KMS-11 (cell line): ENCODE measurements around the gene TFB2M.

Source experiments
- H2AFZ ChIP-seq: fragments of 200-600 bp; sonication (generic); 2 replicates; pipeline ENCODE4 v1.6.1; 2016; ENCODE audit warnings: antibody characterized with exemption, mixed run types, low read depth
- H3K27ac ChIP-seq: fragments of 200-600 bp; sonication (generic); 2 replicates; pipeline ENCODE4 v1.6.1; 2016; ENCODE audit warnings: mild to moderate bottlenecking, mixed run types
- H3K27me3 ChIP-seq: fragments of 200-600 bp; sonication (generic); 2 replicates; pipeline ENCODE4 v1.6.1; 2017; ENCODE audit warnings: mild to moderate bottlenecking, low read depth, mixed run types, moderate library complexity; ENCODE audit not compliant: insufficient read depth
- H3K36me3 ChIP-seq: fragments of 200-600 bp; sonication (generic); 2 replicates; pipeline ENCODE4 v1.6.1; 2017; ENCODE audit warnings: mild to moderate bottlenecking, mixed run types; ENCODE audit not compliant: insufficient read depth
- H3K4me1 ChIP-seq: fragments of 200-600 bp; sonication (generic); 2 replicates; pipeline ENCODE4 v1.6.1; 2016; ENCODE audit warnings: mild to moderate bottlenecking, low read depth, mixed run types; ENCODE audit not compliant: poor library complexity, severe bottlenecking
- H3K4me2 ChIP-seq: fragments of 200-600 bp; sonication (generic); 2 replicates; pipeline ENCODE4 v1.7.0; 2016; ENCODE audit warnings: mild to moderate bottlenecking, mixed run types
- H3K4me3 ChIP-seq: fragments of 200-600 bp; sonication (generic); IDR thresholded peaks from 2 replicates; pipeline ENCODE4 v1.6.1; 2017; ENCODE audit warnings: low read depth, low read length, mixed read lengths; ENCODE audit not compliant: insufficient read depth
- H3K79me2 ChIP-seq: fragments of 200-600 bp; sonication (generic); 2 replicates; pipeline ENCODE4 v1.6.1; 2016; ENCODE audit warnings: low read depth, mixed run types; ENCODE audit not compliant: insufficient read depth
- H3K9ac ChIP-seq: fragments of 200-600 bp; sonication (generic); 2 replicates; pipeline ENCODE4 v1.6.1; 2016; ENCODE audit warnings: mild to moderate bottlenecking, mixed run types
- H4K20me1 ChIP-seq: fragments of 200-600 bp; sonication (generic); 2 replicates; pipeline ENCODE4 v1.6.1; 2016; ENCODE audit warnings: mild to moderate bottlenecking, mixed run types; ENCODE audit not compliant: insufficient read depth
- TF ChIP-seq, protein P1 (sequence below): fragments of 200-600 bp; sonication (generic); conservative IDR thresholded peaks from 2 replicates; pipeline ENCODE4 v1.6.1; 2017; ENCODE audit warnings: low read depth, mild to moderate bottlenecking, antibody characterized with exemption, low read length, moderate library complexity, mixed read lengths

TFB2M gene

DNA sequence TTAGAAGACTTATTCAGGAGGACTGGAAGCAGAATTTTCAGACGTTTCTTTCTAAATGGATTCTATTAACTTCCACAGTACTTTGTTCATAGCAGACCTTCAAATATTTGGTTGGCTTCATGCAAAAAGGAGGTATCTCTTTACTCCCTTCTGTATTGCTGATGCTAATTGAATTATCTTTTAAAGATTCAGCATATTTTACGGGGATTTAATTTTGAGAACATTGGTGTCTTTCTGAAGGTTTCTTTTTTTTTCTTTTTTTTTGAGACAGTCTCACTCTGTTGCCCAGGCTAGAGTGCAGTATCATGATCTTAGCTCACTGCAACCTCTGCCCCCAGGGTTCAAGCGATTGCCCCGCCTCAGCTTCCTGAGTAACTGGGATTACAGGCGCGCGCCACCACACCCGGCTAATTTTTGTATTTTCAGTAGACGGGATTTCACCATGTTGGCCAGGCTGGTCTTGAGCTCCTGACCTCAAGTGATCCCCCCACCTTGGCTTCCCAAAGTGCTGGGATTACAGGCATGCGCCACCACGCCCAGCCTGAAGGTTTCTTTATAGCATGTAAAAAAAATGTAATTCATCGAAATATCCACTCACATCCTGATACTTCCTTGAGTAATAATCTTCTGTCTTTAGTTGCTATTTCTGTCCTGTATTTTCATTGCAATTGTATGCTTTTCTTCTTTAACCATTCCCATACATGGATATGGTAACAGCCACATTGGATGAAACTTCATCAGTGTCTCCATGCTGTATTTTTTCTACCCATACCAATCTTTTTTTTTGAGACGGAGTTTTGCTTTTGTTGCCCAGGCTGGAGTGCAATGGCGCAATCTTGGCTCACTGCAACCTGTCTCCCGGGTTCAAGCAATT, 14.7 kb upstream of the TFB2M start:
- H3K27me3 ChIP-seq, result no peaks in the 10 kb centered on the region
- no peaks in the 10 kb centered on the region for H4K20me1 ChIP-seq
- no peak overlapping the region for H3K9ac ChIP-seq
- H3K4me1 ChIP-seq, result peaks cover 24% of the 10 kb centered on the region
- H3K4me3 ChIP-seq, result no peak overlapping the region
- TF ChIP-seq, protein P1, sequence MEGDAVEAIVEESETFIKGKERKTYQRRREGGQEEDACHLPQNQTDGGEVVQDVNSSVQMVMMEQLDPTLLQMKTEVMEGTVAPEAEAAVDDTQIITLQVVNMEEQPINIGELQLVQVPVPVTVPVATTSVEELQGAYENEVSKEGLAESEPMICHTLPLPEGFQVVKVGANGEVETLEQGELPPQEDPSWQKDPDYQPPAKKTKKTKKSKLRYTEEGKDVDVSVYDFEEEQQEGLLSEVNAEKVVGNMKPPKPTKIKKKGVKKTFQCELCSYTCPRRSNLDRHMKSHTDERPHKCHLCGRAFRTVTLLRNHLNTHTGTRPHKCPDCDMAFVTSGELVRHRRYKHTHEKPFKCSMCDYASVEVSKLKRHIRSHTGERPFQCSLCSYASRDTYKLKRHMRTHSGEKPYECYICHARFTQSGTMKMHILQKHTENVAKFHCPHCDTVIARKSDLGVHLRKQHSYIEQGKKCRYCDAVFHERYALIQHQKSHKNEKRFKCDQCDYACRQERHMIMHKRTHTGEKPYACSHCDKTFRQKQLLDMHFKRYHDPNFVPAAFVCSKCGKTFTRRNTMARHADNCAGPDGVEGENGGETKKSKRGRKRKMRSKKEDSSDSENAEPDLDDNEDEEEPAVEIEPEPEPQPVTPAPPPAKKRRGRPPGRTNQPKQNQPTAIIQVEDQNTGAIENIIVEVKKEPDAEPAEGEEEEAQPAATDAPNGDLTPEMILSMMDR, result no peak
- H3K4me2 ChIP-seq, result no peak overlapping the region
- no peak overlapping the region for H3K27ac ChIP-seq
- H2AFZ ChIP-seq, result no peak overlapping the region
- no peaks in the 10 kb centered on the region for H3K36me3 ChIP-seq
- peaks cover 14% of the 10 kb centered on the region; the same call in 1 of the 2 replicates for H3K79me2 ChIP-seq

DNA sequence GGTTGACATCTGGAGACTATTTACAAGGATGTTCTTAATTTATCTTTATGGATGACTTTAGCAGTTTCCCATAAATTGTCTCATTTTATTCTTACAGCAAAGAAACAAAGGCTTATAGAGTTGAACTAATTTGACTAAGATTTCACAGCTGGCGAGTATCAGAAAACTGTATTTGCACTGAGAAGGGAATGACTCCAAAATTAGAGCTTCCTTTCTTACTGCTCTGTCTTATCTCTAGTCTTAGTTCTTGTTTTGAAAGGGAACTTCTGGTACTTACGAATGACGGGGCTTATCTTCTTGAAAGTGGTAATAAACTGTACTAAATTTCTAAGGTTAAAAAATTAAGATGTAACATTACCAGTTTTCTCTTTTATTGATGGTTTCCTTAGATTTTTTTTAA, 13.8 kb upstream of the TFB2M start:
- TF ChIP-seq, protein P1, result no peak
- no peak overlapping the region for H2AFZ ChIP-seq
- no peak overlapping the region for H3K9ac ChIP-seq
- no peaks in the 10 kb centered on the region for H3K27me3 ChIP-seq
- peaks cover 14% of the 10 kb centered on the region; the same call in 1 of the 2 replicates for H3K79me2 ChIP-seq
- H3K4me1 ChIP-seq, result peaks cover 24% of the 10 kb centered on the region
- no peak overlapping the region for H3K27ac ChIP-seq
- H3K4me2 ChIP-seq, result no peak overlapping the region
- H4K20me1 ChIP-seq, result no peaks in the 10 kb centered on the region
- H3K4me3 ChIP-seq, result no peak overlapping the region
- no peaks in the 10 kb centered on the region for H3K36me3 ChIP-seq

DNA sequence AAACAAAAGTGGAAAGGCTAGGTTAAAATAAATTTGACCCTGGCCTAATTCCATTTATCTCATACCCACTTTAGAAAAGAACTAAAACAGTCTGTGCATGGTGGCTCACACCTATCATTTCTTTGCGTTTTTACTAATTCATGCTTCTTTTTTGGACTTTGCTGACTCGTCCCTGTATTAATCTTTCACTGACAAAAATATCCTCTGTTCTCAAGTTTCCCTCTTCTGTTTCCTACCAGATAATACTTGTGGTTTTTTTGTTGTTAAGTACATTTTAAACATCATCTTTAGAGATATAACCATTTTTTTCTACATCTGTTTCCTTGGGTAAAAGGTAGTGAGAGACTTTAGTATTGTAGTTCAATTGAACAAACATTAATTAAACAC, 11.7 kb upstream of the TFB2M start:
- no peaks in the 10 kb centered on the region for H4K20me1 ChIP-seq
- H3K4me2 ChIP-seq, result peak overlapping the region; percentile 26; the same call in 1 of the 2 replicates
- no peaks in the 10 kb centered on the region for H3K27me3 ChIP-seq
- TF ChIP-seq, protein P1, result no peak
- H3K4me3 ChIP-seq, result no peak overlapping the region
- peak overlapping the region; percentile 9; the same call in 1 of the 2 replicates for H3K27ac ChIP-seq
- peaks cover 22% of the 10 kb centered on the region for H3K79me2 ChIP-seq
- H3K36me3 ChIP-seq, result no peaks in the 10 kb centered on the region
- no peak overlapping the region for H3K9ac ChIP-seq
- no peak overlapping the region for H2AFZ ChIP-seq
- peaks cover 17% of the 10 kb centered on the region for H3K4me1 ChIP-seq

DNA sequence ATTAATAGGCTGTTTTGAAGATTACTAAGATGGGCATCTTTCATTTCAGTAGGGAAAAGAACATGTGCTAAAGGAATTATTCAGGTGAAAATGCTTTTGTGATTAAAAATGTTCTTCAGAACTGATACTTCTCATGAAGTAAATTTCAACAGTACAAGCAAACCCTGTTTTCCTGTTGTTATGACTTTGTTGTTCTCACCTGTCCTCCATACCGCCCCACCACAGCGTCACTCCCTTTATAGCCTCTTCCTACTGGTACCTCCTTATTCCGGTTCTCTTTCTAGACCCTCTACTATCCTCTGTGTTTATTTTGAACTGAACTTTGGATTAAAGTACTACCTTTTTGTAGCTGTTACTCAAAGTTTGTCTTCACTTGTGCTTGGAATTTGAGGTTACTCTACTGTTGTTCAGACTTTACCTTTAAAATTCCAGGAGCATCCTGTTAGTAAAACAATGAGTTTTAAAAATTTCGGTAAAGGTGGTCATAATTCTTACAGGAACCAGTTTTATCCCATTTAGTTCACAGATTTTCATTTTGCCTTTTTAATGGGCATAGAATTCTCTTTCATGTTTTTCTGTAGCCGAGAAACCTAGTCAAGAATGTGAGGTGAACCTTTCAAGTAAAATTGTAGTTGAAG, 11.1 kb upstream of the TFB2M start:
- H3K4me2 ChIP-seq, result peak overlapping the region; percentile 26; the same call in 1 of the 2 replicates
- TF ChIP-seq, protein P1, result no peak
- H3K9ac ChIP-seq, result no peak overlapping the region
- no peaks in the 10 kb centered on the region for H3K27me3 ChIP-seq
- peak overlapping the region; percentile 9; the same call in 1 of the 2 replicates for H3K27ac ChIP-seq
- no peak overlapping the region for H2AFZ ChIP-seq
- no peak overlapping the region for H3K4me3 ChIP-seq
- H3K79me2 ChIP-seq, result peaks cover 22% of the 10 kb centered on the region
- peaks cover 17% of the 10 kb centered on the region for H3K4me1 ChIP-seq
- H3K36me3 ChIP-seq, result no peaks in the 10 kb centered on the region
- H4K20me1 ChIP-seq, result no peaks in the 10 kb centered on the region
